Measurements from ENCODE around the gene TBC1D13. TPM values are rescaled to one million over a fixed set of nuclear protein-coding genes. Genes with fewer than 3 reads are reported as not detected.
A peak's percentile ranks its signal among the peaks of the same experiment; 100 is the strongest.

TBC1D13 gene
- total and polyA plus RNA-seq, 11 donors: 9.6 to 27.3 (median 18.4) TPM

DNA sequence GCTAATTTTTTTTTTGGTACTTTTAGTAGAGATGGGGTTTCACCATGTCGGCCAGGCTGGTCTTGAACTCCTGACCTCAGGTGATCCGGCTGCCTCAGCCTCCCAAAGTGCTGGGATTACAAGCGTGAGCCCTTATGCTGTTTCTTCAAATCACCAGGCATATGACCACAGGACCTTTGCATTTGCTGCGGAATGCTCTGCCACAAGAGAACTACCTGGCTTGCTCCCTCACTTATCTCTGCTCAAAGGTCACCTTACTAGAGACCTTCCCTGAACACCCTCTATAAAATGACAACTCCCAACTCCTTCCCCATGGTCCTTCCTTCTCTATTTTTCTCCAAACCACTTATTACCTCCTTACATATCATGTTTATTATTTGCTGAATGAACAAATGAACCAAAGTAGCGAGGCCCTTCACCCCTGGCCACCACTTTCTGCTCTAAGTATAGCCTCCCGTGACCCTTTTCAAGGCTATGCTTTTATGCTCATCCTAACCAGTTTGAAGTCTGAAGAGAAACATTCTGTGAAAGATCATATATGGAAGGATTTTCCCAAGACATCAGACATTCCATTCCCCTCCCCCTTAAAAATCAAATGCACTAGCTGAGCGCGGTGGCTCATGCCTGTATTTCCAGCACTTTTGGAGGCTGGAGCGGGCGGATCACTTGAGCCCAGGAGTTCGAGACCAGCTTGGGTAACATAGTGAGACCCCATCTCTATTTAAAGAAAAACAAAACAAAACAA lies 16.6 kb upstream of the TBC1D13 start:
- WGBS, 4 donors: 77 to 84% (median 81%) methylated on average over 11 of the region's 11 CpGs
- ATAC-seq (no peak), DNase-seq (no peak)
- peak overlapping the region in 11 of 12 donors; percentile 70 to 100 (median 87) for H3K4me3 ChIP-seq
- peaks cover 0 to 33% (median 21%) of the 10 kb centered on the region in 12 donors for H3K4me1 ChIP-seq
- TF ChIP-seq POLR2A (IDR thresholded peaks at IDR 0.05): no peak
- TF ChIP-seq, protein P1, sequence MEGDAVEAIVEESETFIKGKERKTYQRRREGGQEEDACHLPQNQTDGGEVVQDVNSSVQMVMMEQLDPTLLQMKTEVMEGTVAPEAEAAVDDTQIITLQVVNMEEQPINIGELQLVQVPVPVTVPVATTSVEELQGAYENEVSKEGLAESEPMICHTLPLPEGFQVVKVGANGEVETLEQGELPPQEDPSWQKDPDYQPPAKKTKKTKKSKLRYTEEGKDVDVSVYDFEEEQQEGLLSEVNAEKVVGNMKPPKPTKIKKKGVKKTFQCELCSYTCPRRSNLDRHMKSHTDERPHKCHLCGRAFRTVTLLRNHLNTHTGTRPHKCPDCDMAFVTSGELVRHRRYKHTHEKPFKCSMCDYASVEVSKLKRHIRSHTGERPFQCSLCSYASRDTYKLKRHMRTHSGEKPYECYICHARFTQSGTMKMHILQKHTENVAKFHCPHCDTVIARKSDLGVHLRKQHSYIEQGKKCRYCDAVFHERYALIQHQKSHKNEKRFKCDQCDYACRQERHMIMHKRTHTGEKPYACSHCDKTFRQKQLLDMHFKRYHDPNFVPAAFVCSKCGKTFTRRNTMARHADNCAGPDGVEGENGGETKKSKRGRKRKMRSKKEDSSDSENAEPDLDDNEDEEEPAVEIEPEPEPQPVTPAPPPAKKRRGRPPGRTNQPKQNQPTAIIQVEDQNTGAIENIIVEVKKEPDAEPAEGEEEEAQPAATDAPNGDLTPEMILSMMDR (IDR thresholded peaks at IDR 0.05): no peak
- intact Hi-C loops (cut with DNase I): loop anchor here in 1 of 10 donors (5.0 kb wide), 1 partner anchor 68 kb away; the partner anchor contains the start of gene PKN3
- no peaks in the 10 kb centered on the region for H3K27me3 ChIP-seq
- no peaks in the 10 kb centered on the region for H3K9me3 ChIP-seq
- peaks cover 0 to 14% (median 2%) of the 10 kb centered on the region in 9 donors for H3K36me3 ChIP-seq
- H3K27ac ChIP-seq: peak overlapping the region in 7 of 12 donors; percentile 84 to 97 (median 92)

DNA sequence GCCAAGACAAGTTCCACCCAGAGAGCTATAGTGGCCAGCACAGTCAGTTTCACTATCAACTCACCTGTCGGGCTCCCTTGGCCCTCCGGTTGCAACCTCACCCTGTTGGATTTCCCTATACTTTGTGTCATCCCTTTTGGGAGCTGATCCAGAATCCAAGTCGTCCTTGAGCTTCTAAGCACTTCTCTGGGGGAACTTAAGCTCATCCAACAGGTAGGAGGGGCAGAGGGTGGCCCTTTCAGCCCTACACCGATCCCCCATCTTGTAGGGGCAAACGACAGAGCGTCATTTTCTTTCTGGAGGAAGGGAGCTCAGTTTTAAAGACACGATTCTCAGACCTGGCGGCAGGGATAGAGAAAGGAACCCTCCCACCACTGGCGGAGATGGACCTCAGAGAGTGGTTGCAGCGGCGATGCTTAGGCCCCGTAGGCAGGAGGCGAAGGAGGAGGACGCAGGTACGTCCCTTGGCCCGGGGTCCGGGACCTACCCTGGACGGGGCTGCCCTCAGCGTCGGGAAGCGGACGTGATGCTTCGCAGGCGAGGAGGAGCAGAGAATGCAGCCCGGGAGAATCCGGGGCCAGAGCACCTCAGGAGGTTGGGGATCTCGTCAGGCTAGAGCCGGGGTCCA lies 15.8 kb upstream of the TBC1D13 start:
- intact Hi-C loops (cut with DNase I): loop anchor here in 1 of 10 donors (5.0 kb wide), 1 partner anchor 69 kb away; the partner anchor contains the start of gene PKN3
- 0 to 2% (median 1%) methylated on average over 21 to 28 of the region's 28 CpGs for WGBS, 4 donors

DNA sequence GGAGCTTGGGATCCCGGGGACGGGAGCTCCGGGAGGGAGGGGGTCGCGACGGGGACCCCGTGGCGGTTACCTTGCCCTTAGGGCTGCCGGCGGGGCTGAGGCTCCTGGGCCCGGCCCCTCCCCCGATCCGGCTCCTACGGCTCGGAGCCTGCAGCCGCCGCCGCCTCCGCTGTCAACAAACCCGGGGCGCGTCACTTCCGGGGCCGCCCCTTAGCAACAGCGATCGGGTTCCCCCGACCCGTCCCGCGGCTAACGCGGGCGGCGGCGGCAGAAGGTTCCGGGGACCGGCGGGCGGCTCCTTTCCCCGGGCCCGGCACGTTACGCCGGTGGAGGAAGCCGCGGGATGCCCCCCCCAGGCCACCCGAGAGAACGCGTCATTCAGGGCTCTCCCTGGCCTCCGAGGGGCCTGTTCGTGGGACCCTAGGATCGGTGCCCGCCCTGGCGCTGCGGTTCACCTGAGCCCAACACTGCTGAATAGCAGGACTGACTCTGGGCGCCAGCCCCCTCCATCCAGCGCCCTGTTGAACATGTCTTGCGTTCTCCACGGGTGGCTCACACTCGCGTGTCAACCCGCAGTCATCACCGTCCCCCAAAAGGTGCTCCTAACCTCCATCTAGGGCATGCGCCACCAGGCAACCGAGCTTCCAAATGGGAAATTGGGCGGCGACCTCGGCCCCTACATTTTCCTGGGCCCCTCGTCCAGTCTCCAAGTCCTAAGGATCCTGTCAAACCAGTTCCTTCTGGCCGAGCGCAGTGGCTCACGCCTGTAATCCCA lies 15.1 kb upstream of the TBC1D13 start, which contains the start of gene ZER1:
ZER1 (minus strand) TSS at position 183 of the 775 bp plus-strand sequence. CDS start 16,362 bp downstream, outside the sequence.
- peaks cover 0 to 10% (median 0%) of the 10 kb centered on the region in 12 donors for H3K9me3 ChIP-seq
- intact Hi-C loops (cut with DNase I): loop anchor here in 5 of 10 donors (1.0 to 5.0 kb wide), 3 partner anchors 15 to 70 kb away; partner anchors contain the start of genes TBC1D13 (in 4 of the 5) and PKN3 (in 1 of the 5)
- TF ChIP-seq POLR2A (IDR thresholded peaks at IDR 0.05): peak in 1 of 2 donors; percentile 80
- TF ChIP-seq, protein P1 (IDR thresholded peaks at IDR 0.05): peak in 1 of 12 donors; percentile 3
- H3K27me3 ChIP-seq: no peaks in the 10 kb centered on the region
- 1 to 2% (median 1%) methylated on average over 26 to 72 of the region's 72 CpGs for WGBS, 4 donors
- peaks cover 0 to 33% (median 21%) of the 10 kb centered on the region in 12 donors for H3K4me1 ChIP-seq
- ATAC-seq: peak; percentile 93 to 98 (median 98)
- H3K4me3 ChIP-seq: peak within 1 kb of the TSS; percentile 70 to 100 (median 86)
- peak; percentile 94 to 97 (median 95) for DNase-seq
- H3K27ac ChIP-seq: peak within 1 kb of the TSS; percentile 81 to 98 (median 92)
- H3K36me3 ChIP-seq: peaks cover 0 to 10% (median 2%) of the 10 kb centered on the region in 9 donors

More for the DNA sequence above, 15.8 kb upstream of the TBC1D13 start:
- Histone ChIP-seq H3K27ac (peak overlapping the region; percentile 81 to 98 (median 92)), H3K4me1 (peaks cover 0 to 33% (median 21%) of the 10 kb centered on the region in 12 donors), H3K4me3 (peak overlapping the region; percentile 70 to 100 (median 86)), H3K27me3 (no peaks in the 10 kb centered on the region), H3K36me3 (peaks cover 0 to 10% (median 2%) of the 10 kb centered on the region in 9 donors), H3K9me3 (peaks cover 0 to 7% (median 0%) of the 10 kb centered on the region in 12 donors)
- TF ChIP-seq, protein P1 (IDR thresholded peaks at IDR 0.05): no peak
- TF ChIP-seq POLR2A (IDR thresholded peaks at IDR 0.05): no peak
- ATAC-seq: peak; percentile 21 to 51 (median 38)
- no peak for DNase-seq
